SK-N-SH treated with all-trans-retinoic acid at 6 μM for 48 hours (cell line): ENCODE measurements around the gene NEU4.
"Not testable (repeated sequence)": the region's sequence is repeated elsewhere in the genome, so short reads cannot be mapped to it uniquely, and the experiment has no call there.

Source experiments
- BACH2 ChIP-seq: fragments of 250-450 bp; sonication (Bioruptor Pico); IDR thresholded peaks from 2 replicates; pipeline ENCODE4 v1.9.0; 2021; ENCODE audit warnings: mild to moderate bottlenecking, borderline replicate concordance
- ZFP30 ChIP-seq: fragments of 450-650 bp; formaldehyde crosslinking; IDR thresholded peaks from 2 replicates; pipeline ENCODE4 v1.5.0; 2022; ENCODE audit warnings: mild to moderate bottlenecking, moderate library complexity
- ZNF70 ChIP-seq: fragments of 450-650 bp; formaldehyde crosslinking; IDR thresholded peaks from 2 replicates; pipeline ENCODE4 v1.5.0; 2020; ENCODE audit warnings: mild to moderate bottlenecking, moderate library complexity
- TF ChIP-seq, protein P1 (sequence below): fragments of 250-450 bp; sonication (Bioruptor Pico); IDR thresholded peaks from 2 replicates; pipeline ENCODE4 v1.8.0; 2021; ENCODE audit warnings: low read depth, mild to moderate bottlenecking, moderate library complexity, borderline replicate concordance
- TF ChIP-seq, protein P2 (sequence below): fragments of 250-450 bp; sonication (Bioruptor Pico); IDR thresholded peaks from 2 replicates; pipeline ENCODE4 v1.5.0; 2020; ENCODE audit warnings: mild to moderate bottlenecking, moderate library complexity

DNA sequence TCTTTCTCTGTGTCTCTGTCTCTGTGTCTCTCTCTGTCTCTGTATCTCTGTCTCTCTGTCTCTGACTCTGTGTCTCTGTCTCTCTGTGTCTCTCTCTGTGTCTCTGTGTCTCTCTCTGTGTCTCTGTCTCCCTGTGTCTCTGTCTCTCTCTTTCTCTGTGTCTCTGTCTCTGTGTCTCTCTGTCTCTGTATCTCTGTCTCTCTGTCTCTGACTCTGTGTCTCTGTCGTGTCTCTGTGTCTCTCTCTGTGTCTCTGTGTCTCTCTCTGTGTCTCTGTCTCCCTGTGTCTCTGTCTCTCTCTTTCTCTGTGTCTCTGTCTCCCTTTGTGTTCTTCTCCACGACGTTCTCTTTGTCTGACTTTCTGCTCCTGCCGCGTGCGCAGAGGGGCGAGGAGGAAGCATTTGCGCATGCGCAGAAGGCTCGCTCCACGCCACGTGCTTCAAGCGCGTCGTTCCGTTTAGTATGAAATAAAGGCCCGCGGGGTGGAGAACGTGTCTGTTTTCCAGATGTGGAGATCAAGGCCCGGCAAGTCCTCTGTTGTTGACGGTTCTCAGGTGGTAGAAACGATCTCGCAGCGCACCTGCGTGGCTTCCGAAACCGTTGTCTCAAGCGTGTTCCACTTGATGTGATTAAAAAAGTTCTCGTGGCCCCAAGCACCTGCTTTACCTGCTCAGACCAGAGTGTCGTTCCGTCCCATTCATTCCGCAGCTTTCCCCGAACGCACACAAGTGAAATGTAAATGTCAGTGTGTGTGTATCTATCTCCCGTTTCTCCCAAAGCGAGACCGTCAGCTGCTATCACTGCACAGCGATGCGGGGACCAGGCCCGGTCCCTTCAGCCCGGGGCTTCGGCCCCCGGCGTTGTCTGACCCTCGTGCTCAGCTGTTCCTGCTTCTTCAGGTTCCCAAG is 14.8 kb downstream of the NEU4 start:
- TF ChIP-seq, protein P1, sequence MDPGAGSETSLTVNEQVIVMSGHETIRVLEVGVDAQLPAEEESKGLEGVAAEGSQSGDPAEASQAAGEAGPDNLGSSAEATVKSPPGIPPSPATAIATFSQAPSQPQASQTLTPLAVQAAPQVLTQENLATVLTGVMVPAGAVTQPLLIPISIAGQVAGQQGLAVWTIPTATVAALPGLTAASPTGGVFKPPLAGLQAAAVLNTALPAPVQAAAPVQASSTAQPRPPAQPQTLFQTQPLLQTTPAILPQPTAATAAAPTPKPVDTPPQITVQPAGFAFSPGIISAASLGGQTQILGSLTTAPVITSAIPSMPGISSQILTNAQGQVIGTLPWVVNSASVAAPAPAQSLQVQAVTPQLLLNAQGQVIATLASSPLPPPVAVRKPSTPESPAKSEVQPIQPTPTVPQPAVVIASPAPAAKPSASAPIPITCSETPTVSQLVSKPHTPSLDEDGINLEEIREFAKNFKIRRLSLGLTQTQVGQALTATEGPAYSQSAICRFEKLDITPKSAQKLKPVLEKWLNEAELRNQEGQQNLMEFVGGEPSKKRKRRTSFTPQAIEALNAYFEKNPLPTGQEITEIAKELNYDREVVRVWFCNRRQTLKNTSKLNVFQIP (CRISPR knock-in tag): not testable (repeated sequence)
- not testable (repeated sequence) for TF ChIP-seq BACH2, ZNF70, ZFP30 (CRISPR knock-in tag)
- TF ChIP-seq, protein P2, sequence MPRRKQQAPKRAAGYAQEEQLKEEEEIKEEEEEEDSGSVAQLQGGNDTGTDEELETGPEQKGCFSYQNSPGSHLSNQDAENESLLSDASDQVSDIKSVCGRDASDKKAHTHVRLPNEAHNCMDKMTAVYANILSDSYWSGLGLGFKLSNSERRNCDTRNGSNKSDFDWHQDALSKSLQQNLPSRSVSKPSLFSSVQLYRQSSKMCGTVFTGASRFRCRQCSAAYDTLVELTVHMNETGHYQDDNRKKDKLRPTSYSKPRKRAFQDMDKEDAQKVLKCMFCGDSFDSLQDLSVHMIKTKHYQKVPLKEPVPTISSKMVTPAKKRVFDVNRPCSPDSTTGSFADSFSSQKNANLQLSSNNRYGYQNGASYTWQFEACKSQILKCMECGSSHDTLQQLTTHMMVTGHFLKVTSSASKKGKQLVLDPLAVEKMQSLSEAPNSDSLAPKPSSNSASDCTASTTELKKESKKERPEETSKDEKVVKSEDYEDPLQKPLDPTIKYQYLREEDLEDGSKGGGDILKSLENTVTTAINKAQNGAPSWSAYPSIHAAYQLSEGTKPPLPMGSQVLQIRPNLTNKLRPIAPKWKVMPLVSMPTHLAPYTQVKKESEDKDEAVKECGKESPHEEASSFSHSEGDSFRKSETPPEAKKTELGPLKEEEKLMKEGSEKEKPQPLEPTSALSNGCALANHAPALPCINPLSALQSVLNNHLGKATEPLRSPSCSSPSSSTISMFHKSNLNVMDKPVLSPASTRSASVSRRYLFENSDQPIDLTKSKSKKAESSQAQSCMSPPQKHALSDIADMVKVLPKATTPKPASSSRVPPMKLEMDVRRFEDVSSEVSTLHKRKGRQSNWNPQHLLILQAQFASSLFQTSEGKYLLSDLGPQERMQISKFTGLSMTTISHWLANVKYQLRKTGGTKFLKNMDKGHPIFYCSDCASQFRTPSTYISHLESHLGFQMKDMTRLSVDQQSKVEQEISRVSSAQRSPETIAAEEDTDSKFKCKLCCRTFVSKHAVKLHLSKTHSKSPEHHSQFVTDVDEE (CRISPR knock-in tag): not testable (repeated sequence)
